ENCODE results near the gene MAP2K7. TPM values are rescaled to one million over a fixed set of nuclear protein-coding genes. Genes with fewer than 3 reads are reported as not detected.

MAP2K7 gene
- total and polyA plus RNA-seq, 10 donors, result 12.4 to 44.3 (median 28.2) TPM

DNA sequence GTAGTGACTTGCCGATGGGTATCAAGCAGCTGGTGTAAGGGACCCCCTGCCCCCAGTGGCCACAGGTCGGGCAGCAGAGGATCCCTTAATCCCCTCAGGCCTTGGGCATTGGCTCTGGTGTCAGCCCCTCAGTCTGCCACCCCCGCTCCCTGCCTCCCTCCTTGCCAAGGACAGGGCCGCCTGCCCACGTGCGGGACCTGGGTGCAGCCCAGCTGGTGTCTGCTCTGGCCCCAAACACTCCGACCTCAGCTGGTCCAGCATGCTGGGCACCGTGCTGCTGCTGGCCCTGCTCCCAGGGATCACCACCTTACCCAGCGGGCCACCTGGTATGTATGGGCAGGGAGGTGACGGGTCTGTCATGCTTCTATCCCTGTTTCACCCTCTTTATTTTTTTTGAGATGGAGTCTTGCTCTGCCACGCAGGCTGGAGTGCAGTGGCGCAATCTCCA lies 10.9 kb downstream of the MAP2K7 start, which contains the start of gene TGFBR3L:
Gene TGFBR3L (plus strand): TSS at position 233 of the 448 bp plus-strand sequence.
- H3K4me3 ChIP-seq, result no peak within 1 kb of the TSS
- H3K36me3 ChIP-seq, result peaks cover 0 to 44% (median 34%) of the 10 kb centered on the region in 6 donors
- no peaks in the 10 kb centered on the region for H3K9me3 ChIP-seq
- intact Hi-C loops (cut with DNase I; ENCODE audit: low total_unique reads), result no loop called here
- WGBS, 5 donors, result 71 to 79% (median 77%) methylated on average over 9 to 12 of the region's 12 CpGs
- peaks cover 0 to 58% (median 52%) of the 10 kb centered on the region in 7 donors for H3K27me3 ChIP-seq (replicated peaks in 1 of 7)
- peaks cover 21 to 67% (median 43%) of the 10 kb centered on the region in 6 donors for H3K4me1 ChIP-seq
- peak; percentile 71 for DNase-seq
- no peak within 1 kb of the TSS for H3K27ac ChIP-seq
- peak; percentile 55 to 78 (median 60) for TF ChIP-seq POLR2AphosphoS5 (IDR thresholded peaks at IDR 0.05)
- TF ChIP-seq, protein P1, sequence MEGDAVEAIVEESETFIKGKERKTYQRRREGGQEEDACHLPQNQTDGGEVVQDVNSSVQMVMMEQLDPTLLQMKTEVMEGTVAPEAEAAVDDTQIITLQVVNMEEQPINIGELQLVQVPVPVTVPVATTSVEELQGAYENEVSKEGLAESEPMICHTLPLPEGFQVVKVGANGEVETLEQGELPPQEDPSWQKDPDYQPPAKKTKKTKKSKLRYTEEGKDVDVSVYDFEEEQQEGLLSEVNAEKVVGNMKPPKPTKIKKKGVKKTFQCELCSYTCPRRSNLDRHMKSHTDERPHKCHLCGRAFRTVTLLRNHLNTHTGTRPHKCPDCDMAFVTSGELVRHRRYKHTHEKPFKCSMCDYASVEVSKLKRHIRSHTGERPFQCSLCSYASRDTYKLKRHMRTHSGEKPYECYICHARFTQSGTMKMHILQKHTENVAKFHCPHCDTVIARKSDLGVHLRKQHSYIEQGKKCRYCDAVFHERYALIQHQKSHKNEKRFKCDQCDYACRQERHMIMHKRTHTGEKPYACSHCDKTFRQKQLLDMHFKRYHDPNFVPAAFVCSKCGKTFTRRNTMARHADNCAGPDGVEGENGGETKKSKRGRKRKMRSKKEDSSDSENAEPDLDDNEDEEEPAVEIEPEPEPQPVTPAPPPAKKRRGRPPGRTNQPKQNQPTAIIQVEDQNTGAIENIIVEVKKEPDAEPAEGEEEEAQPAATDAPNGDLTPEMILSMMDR (IDR thresholded peaks at IDR 0.05 in 8 of 11, conservative IDR thresholded peaks at IDR 0.05 in 3 of 11), result no peak

DNA sequence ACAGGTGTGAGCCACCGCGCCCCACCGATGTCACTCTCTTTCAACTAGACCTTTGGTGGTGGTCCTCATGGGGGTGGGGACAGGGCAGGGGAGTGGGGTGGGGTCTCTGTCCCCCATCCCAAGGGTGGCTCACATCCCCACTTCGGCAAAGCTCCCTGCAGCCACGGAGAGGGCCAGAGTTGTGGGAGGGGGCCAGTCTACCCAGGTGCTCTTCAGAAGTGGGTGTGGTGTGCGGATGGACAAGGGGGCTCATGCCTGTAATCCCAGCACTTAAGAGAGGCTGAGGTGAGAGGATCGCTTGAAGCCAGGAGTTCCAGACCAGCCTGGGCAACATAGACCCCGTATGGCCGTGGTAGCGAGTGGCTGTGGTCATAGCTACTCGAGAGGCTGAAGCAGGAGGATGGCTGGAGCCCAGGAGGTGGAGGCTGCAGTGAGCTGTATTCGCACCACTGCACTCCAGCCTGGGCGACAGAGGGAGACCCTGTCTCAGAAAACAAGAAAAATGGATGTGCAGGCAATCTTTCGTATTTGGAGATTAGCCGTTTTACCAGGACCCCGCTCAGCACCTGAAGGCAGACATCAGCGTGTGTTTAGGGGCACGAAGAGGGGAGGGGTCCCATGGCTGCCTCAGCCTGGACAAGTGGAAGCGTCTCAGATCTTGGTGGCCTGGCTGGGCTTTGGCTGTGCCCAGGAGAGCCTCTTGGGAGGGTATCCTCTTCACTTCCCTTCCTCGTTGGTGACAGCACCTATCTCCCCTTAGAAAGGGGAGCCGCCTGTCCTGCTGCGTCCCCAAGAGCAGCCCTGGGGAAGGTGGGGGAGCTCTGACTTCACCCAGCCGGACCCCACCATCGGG lies 11.8 kb downstream of the MAP2K7 start:
- WGBS, 5 donors, result 52 to 60% (median 54%) methylated on average over 20 to 24 of the region's 24 CpGs
- DNase-seq, result no peak
- intact Hi-C loops (cut with DNase I; ENCODE audit: low total_unique reads), result no loop called here
- peak overlapping the region in 6 of 8 donors; percentile 25 to 70 (median 41) for H3K4me3 ChIP-seq
- H3K27ac ChIP-seq, result no peak overlapping the region
- no peaks in the 10 kb centered on the region for H3K9me3 ChIP-seq
- TF ChIP-seq, protein P1 (IDR thresholded peaks at IDR 0.05 in 8 of 11, conservative IDR thresholded peaks at IDR 0.05 in 3 of 11), result no peak
- TF ChIP-seq POLR2A (IDR thresholded peaks at IDR 0.05) (no peak), POLR2AphosphoS5 (IDR thresholded peaks at IDR 0.05) (peak in 1 of 3 donors; percentile 21)
- peaks cover 0 to 61% (median 52%) of the 10 kb centered on the region in 7 donors for H3K27me3 ChIP-seq (replicated peaks in 1 of 7)
- H3K36me3 ChIP-seq, result peaks cover 0 to 36% (median 26%) of the 10 kb centered on the region in 6 donors
- H3K4me1 ChIP-seq, result peaks cover 25 to 70% (median 48%) of the 10 kb centered on the region in 6 donors

DNA sequence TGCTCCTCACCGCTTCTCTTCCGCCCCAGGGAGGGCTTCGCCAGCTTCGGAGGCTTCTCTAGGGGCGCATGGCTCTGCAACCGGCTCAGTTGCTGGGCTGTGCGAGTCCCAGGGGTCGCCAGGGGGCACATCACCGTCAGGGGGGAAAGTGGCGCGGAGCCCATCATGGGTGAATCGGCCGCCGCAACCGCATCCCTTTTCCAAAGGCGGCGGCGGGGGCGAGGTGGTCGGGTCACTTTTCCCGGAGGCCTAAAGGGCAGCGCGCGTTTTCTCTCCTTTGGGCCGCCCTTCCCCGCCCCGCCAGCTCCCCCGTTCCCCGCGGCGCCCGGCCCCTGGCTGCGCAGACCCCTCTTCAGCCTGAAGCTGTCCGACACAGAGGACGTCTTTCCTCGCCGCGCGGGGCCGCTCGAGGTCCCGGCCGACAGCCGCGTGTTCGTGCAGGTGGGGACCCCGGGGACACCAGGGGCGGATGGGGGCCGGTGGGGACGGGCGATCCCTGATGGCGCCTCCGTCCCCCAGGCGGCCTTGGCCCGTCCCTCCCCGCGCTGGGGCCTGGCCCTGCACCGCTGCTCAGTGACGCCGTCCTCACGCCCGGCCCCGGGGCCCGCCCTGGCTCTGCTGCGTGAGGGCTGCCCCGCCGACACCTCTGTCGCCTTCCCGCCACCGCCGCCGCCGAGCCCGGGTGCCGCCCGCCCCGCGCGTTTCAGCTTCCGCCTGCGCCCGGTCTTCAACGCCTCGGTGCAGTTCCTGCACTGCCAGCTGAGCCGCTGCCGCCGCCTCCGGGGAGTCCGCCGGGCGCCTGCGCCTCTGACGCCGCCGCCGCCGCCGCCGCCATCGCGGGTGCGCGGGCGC lies 12.7 kb downstream of the MAP2K7 start:
- Histone ChIP-seq H3K36me3 (peaks cover 0 to 27% (median 17%) of the 10 kb centered on the region in 6 donors), H3K4me1 (peaks cover 27 to 67% (median 52%) of the 10 kb centered on the region in 6 donors), H3K27ac (peak overlapping the region in 1 of 8 donors; percentile 4), H3K27me3 (replicated peaks in 1 of 7) (peaks cover 0 to 61% (median 52%) of the 10 kb centered on the region in 7 donors), H3K9me3 (no peaks in the 10 kb centered on the region), H3K4me3 (peak overlapping the region in 7 of 8 donors; percentile 25 to 70 (median 40))
- WGBS, 5 donors, result 0 to 2% (median 1%) methylated on average over 38 to 104 of the region's 104 CpGs
- TF ChIP-seq, protein P1 (IDR thresholded peaks at IDR 0.05 in 8 of 11, conservative IDR thresholded peaks at IDR 0.05 in 3 of 11), result no peak
- peak in 1 of 3 donors; percentile 54 for TF ChIP-seq POLR2AphosphoS5 (IDR thresholded peaks at IDR 0.05)
- TF ChIP-seq POLR2A (IDR thresholded peaks at IDR 0.05), result no peak
- DNase-seq, result peak; percentile 89
- intact Hi-C loops (cut with DNase I; ENCODE audit: low total_unique reads), result no loop called here

All from spleen (tissue), 11 donors.